HPDE6-E6E7 (cell line): Measurements from ENCODE around the gene GJB2.
A peak's percentile ranks its signal among the peaks of the same experiment; 100 is the strongest.

Experiments used
- DNase-seq: peaks from one replicate; pipeline ENCODE4 v3.0.0; 2011; ENCODE audit warnings: missing footprints; ENCODE audit errors: extremely low spot score

GJB2 gene

DNA sequence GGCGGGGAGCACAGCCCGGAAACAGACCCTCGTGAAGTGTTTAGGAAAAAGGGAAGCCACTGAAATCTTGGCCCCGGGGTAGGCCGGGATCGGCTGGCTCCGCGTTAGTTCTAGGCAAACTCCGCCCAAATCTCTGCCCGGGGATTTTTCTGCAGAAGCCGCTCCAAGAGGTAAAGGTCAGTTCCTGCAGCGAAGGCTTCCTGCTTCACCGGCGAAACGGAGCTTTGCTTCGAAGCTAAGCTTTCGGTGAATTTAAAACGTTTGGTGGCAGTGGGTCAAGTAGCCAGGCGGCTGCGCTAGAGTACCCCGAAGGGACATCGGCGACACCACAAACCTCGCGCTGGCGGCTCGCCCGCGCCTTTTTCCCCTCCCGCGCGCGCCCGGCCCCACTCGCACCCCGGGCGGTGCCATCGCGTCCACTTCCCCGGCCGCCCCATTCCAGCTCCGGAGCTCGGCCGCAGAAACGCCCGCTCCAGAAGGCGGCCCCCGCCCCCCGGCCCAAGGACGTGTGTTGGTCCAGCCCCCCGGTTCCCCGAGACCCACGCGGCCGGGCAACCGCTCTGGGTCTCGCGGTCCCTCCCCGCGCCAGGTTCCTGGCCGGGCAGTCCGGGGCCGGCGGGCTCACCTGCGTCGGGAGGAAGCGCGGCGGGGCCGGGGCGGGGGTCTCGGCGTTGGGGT, 441 bp downstream of the GJB2 start:
- no peak for DNase-seq

- no peak for DNase-seq
Measured at GRCh38 chr13:20191311-20192157, 1.2 kb downstream of the GJB2 start.

GRCh38 chr13:20190481-20191310, 2.0 kb downstream of the GJB2 start:
- DNase-seq: no peak

DNA sequence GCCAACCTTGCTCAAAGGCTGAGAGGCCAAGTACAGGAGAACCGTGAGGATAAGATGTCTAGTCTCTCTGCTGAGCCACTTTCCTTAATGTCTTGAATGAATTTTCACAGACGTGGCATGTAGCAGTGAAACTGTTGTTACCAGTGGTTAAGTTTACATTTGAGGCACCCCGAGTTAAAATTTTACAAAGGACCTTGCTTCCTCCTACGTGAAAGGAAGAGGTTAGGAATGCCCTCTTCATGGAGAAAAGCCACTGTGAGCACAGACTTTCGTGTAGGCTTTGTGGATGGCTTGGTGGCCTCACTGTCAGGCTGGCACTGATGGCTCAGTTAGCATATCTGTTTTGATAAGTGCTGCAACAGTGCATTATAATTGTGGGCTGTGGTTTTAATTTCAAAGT, 2.7 kb downstream of the GJB2 start:
- no peak for DNase-seq

GRCh38 chr13:20188667-20189553, 3.8 kb downstream of the GJB2 start:
- DNase-seq: no peak

DNA sequence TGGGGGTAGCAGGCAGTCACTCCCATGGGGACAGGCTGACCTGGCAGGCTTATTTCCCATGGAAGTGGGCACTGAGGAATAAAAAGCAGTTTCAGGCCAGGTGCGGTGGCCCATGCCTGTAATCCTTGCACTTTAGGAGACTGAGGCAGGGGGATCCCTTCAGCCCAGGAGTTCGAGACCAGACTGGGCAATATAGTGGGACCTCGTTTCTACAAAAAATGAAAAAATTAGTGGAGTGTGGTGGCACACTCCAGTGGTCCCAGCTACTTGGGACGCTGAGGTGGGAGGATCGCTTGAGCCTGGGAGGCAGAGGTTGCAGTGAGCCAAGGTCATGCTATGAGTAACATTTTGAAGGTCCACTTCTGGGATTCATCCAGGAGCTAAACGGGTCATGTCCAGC, 6.0 kb downstream of the GJB2 start:
- no peak for DNase-seq

GRCh38 chr13:20185366-20186056, 7.2 kb downstream of the GJB2 start:
- DNase-seq: no peak

DNA sequence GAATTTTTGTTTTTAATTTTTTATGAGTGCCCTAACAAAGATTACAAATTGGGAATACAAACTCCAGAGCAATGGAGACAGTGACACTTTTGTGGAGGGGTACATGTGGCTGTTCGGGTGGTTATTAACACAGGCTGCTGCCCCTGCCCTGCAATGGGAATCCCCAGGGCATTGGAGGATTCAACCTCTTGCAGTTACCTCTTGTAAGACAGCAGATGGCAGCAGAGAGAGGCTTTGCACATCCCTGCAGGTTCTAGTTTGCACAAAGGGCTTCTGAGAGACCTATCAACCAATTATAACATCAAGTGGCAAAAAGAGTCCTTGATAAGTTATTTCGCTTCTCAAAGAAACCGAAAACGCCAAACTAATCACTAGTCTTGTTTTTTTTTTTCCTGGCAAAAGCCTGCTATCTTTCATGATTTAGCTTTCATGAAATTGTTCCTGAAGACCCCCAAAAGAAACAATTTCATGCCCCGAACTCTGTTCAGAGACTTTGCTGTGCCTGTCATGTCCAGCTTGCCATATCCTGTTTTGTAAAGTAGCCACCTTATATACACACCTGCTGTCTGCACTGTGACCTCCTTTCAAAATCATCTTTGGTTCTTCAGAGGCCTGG, 10.4 kb downstream of the GJB2 start:
- DNase-seq: no peak

- no peak for DNase-seq
Measured at GRCh38 chr13:20181188-20181587, 11.6 kb downstream of the GJB2 start.

- no peak for DNase-seq
Measured at GRCh38 chr13:20178156-20178555, 14.6 kb downstream of the GJB2 start.

- no peak for DNase-seq
Measured at GRCh38 chr13:20177049-20177831, 15.5 kb downstream of the GJB2 start.

DNA sequence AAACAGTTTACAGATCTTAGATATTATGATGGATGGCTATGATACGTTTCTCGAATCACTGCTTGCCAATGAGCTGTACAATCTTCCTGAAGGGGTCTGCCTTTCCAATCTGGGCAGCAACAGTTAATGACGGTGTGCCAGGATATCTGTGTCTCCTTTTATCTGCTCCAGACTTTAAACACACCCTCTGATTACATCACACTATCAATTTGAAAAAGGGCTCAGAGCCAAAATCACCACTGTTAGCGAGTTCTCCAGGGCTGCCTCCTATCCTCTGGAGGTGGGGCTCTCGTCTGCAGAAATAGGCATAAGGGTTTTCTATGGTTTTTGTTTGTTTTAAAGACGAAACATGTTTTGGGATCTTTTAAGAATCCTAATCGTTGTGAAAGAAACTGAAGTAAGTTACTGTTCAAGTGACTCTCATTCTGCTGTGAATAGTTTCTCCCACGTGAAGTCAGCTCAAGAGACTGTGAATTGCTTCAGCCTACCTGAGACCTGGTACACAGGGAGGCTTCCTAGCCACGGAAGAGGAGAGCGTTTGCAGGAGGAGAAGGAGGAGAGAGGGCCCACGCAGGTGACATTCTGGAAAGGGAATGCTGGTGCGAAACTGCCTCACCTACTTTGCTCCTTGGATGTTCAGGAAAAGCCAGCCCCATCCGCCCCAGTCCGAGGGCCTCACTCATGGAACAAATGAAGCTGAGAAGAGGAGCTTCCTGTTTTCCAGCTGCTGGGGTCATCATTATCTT, 16.7 kb downstream of the GJB2 start:
- DNase-seq: no peak

DNA sequence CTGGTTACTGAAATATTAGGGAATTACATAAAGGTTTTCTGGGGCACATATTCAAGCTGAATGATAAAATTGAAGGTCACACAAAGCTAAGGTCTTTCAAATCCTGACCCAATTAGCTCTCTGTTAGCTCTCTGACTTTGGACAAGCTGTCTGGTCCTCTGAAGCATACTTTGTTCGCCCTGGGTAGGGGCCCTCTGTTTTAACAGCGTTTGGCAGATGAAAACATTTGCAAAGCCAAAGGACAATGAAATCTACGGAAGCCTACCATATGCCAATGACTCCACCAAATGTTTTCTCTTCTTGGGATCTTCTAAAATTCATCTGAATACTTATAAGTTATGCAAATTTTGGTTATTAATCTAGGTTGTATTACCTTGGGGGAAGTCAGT, 17.3 kb downstream of the GJB2 start:
- DNase-seq: no peak

- DNase-seq: peak; percentile 66
Measured at GRCh38 chr13:20174656-20175405, 17.9 kb downstream of the GJB2 start.

DNA sequence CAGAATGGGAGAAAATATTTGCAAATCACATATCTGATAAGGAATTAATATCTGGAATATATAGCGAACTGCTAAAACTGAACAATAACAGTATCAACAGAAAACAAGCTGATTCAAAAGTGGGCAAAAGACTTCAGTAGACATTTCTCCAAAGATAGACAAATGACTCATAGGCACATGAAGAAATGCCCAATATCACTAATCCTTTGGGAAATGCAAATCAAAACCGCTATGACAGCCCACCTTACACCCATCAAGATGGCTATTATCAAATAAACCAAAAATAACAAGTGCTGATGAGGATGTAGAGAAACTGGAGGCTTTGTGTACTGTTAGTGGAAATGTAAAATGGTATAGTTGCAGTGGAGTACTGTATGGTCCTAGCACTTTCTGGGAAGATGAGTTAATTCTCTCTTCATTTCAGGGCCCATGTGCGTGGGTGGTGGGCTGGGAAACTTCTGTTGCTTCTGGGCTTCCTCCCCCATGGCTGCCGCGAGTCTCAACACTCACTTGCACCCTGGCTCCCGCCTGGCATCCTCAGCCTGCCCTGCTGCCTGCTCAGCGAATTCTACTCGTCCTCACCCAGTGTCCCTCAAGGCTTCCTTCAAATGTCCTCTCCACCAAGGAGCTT, 19.5 kb downstream of the GJB2 start:
- DNase-seq: no peak

DNA sequence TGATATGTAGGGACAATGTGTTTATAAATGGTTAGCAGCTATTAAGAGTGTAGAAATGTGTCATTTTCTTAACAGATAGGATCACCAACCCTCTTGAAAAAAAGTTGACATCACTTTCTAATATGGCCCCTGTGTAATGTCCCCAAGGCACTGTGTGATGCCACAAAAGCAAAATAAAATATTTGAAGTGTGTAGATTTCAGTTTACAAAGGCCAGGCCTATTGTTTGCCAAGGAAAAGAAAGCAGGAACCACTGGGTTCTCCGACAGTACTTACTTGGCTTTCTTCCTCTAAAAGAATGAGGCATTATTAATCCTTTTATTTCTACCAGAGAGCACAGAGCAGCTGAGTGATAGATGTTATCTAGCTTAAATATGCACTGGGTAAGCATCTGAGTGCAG, 21.4 kb downstream of the GJB2 start:
- no peak for DNase-seq

DNA sequence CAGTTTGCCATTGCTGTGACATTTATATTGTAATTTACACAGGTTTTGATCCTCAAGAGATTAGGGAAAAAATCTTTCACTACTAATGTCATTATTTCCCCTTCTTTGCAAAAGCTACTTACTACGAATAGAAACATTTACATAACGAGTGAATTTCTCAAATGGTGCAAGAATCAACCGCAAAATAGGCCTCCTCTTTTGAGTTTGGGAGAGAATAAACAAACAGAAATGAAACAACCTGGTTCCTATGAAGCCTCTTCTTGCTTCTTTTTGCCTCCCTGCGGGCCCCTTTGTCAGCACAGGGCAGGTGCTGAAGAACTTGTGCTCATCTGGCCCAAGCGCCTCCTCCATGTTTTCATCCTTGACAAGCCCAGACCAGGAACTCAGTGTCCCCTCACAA, 21.8 kb downstream of the GJB2 start:
- no peak for DNase-seq

- DNase-seq: no peak
Measured at GRCh38 chr13:20168396-20168795, 24.3 kb downstream of the GJB2 start.
